ENCODE measurements around the gene BEGAIN. TPM values are rescaled to one million over a fixed set of nuclear protein-coding genes. Genes with fewer than 3 reads are reported as not detected.

BEGAIN gene
- total and polyA plus RNA-seq, 2 experiments from 2014 or later: not detected

- DNase-seq (ENCODE audit: low read depth in 1 of 2, low spot score in 1 of 2): no peak
- Histone ChIP-seq H3K27ac (no peak overlapping the region), H3K9me3 (ENCODE audit: low read depth) (no peaks in the 10 kb centered on the region), H3K27me3 (peaks cover 3% of the 10 kb centered on the region), H3K4me3 (no peak overlapping the region), H3K4me1 (ENCODE audit: low read depth) (no peaks in the 10 kb centered on the region), H3K36me3 (no peaks in the 10 kb centered on the region)
- TF ChIP-seq CTCF (IDR thresholded peaks at IDR 0.05; ENCODE audit: low read depth, low read length): no peak
Observed at GRCh38 chr14:100629098-100629497, 41.9 kb upstream of the BEGAIN start.

- no peaks in the 10 kb centered on the region for H3K4me1 ChIP-seq (ENCODE audit: low read depth)
- H3K36me3 ChIP-seq: no peaks in the 10 kb centered on the region
- H3K4me3 ChIP-seq: no peak overlapping the region
- no peaks in the 10 kb centered on the region for H3K27me3 ChIP-seq
- no peak for TF ChIP-seq CTCF (IDR thresholded peaks at IDR 0.05; ENCODE audit: low read depth, low read length)
- no peak for DNase-seq (ENCODE audit: low read depth in 1 of 2, low spot score in 1 of 2)
- H3K27ac ChIP-seq: no peak overlapping the region
- no peaks in the 10 kb centered on the region for H3K9me3 ChIP-seq (ENCODE audit: low read depth)
Observed at GRCh38 chr14:100628225-100628624, 41.0 kb upstream of the BEGAIN start.

- Histone ChIP-seq H3K9me3 (ENCODE audit: low read depth) (no peaks in the 10 kb centered on the region), H3K4me1 (ENCODE audit: low read depth) (no peaks in the 10 kb centered on the region), H3K27ac (no peak overlapping the region), H3K36me3 (no peaks in the 10 kb centered on the region), H3K27me3 (no peaks in the 10 kb centered on the region), H3K4me3 (no peak overlapping the region)
- TF ChIP-seq CTCF (IDR thresholded peaks at IDR 0.05; ENCODE audit: low read depth, low read length): no peak
- no peak for DNase-seq (ENCODE audit: low read depth in 1 of 2, low spot score in 1 of 2)
Observed at GRCh38 chr14:100626614-100627013, 39.4 kb upstream of the BEGAIN start.

GRCh38 chr14:100623961-100624360, 36.7 kb upstream of the BEGAIN start:
- no peaks in the 10 kb centered on the region for H3K36me3 ChIP-seq
- no peaks in the 10 kb centered on the region for H3K27me3 ChIP-seq
- no peak for TF ChIP-seq CTCF (IDR thresholded peaks at IDR 0.05; ENCODE audit: low read depth, low read length)
- H3K4me3 ChIP-seq: no peak overlapping the region
- no peaks in the 10 kb centered on the region for H3K9me3 ChIP-seq (ENCODE audit: low read depth)
- no peak for DNase-seq (ENCODE audit: low read depth in 1 of 2, low spot score in 1 of 2)
- no peak overlapping the region for H3K27ac ChIP-seq
- H3K4me1 ChIP-seq (ENCODE audit: low read depth): no peaks in the 10 kb centered on the region

- Histone ChIP-seq H3K4me3 (no peak overlapping the region), H3K27me3 (no peaks in the 10 kb centered on the region), H3K36me3 (no peaks in the 10 kb centered on the region), H3K9me3 (ENCODE audit: low read depth) (no peaks in the 10 kb centered on the region), H3K4me1 (ENCODE audit: low read depth) (no peaks in the 10 kb centered on the region), H3K27ac (no peak overlapping the region)
- no peak for TF ChIP-seq CTCF (IDR thresholded peaks at IDR 0.05; ENCODE audit: low read depth, low read length)
- no peak for DNase-seq (ENCODE audit: low read depth in 1 of 2, low spot score in 1 of 2)
Observed at GRCh38 chr14:100623557-100623956, 36.3 kb upstream of the BEGAIN start.
